DND-41 (cell line): ENCODE results near the gene ZCCHC14.

Experiments
- ATAC-seq: fragments of 200-7000 bp; cut with Tn5 transposase; 3 replicates; pipeline ENCODE4 v1.9.1; 2021; ENCODE audit warnings: low read depth; ENCODE audit not compliant: insufficient read depth
- DNase-seq: peaks from one replicate; pipeline ENCODE4 v3.0.0-alpha.2; 2020
- H2AFZ ChIP-seq: 2 replicates; pipeline ENCODE4 v1.6.0; 2012; ENCODE audit warnings: low read depth, low read length
- H3K27ac ChIP-seq: 2 replicates; pipeline ENCODE4 v1.5.1; 2012; ENCODE audit warnings: low read length, inconsistent platforms
- H3K27me3 ChIP-seq: fragments of 200-600 bp; sonication (generic); 2 replicates; pipeline ENCODE4 v1.6.0; 2012; ENCODE audit warnings: low read length, mild to moderate bottlenecking, inconsistent platforms; ENCODE audit not compliant: insufficient read depth, poor library complexity
- H3K36me3 ChIP-seq: 2 replicates; pipeline ENCODE4 v1.5.1; 2012; ENCODE audit warnings: low read length, inconsistent platforms; ENCODE audit not compliant: insufficient read depth
- H3K4me1 ChIP-seq: 2 replicates; pipeline ENCODE4 v1.5.1; 2012; ENCODE audit warnings: mild to moderate bottlenecking, low read length; ENCODE audit not compliant: insufficient read depth
- H3K4me2 ChIP-seq: 2 replicates; pipeline ENCODE4 v1.6.0; 2012; ENCODE audit warnings: mild to moderate bottlenecking, moderate library complexity, low read length, inconsistent platforms; ENCODE audit not compliant: insufficient read depth
- H3K4me3 ChIP-seq, 2 experiments: fragments of 200-600 bp in 1 of 2; shearing (Covaris generic) in 1 of 2; 2 replicates each; pipeline ENCODE4 v1.5.1; 2012 to 2016; ENCODE audit warnings: inconsistent platforms in 2 of 2, low read length in 2 of 2, mild to moderate bottlenecking in 2 of 2, low read depth in 1 of 2, moderate library complexity in 1 of 2
- H3K79me2 ChIP-seq: 2 replicates; pipeline ENCODE4 v1.6.0; 2012; ENCODE audit warnings: low read length, inconsistent platforms; ENCODE audit not compliant: insufficient read depth
- H3K9ac ChIP-seq: 2 replicates; pipeline ENCODE4 v1.6.0; 2012; ENCODE audit warnings: low read depth, mild to moderate bottlenecking, inconsistent platforms, low read length, moderate library complexity
- H3K9me3 ChIP-seq: 2 replicates; pipeline ENCODE4 v1.5.1; 2012; ENCODE audit warnings: low read length, moderate library complexity, mild to moderate bottlenecking, inconsistent platforms; ENCODE audit not compliant: insufficient read depth, severe bottlenecking
- H4K20me1 ChIP-seq: 2 replicates; pipeline ENCODE4 v1.6.0; 2012; ENCODE audit warnings: low read length; ENCODE audit not compliant: insufficient read depth
- CTCF ChIP-seq: IDR thresholded peaks from 2 replicates; pipeline ENCODE4 v1.5.1; 2012; ENCODE audit warnings: borderline replicate concordance, low read length, moderate library complexity, mild to moderate bottlenecking; ENCODE audit not compliant: poor library complexity, severe bottlenecking; ENCODE audit errors: extremely low read depth
- EZH2 ChIP-seq: IDR thresholded peaks from 3 replicates; pipeline ENCODE4 v1.6.1; 2012; ENCODE audit warnings: borderline replicate concordance, low read depth, mild to moderate bottlenecking, moderate library complexity, low read length, inconsistent platforms; ENCODE audit not compliant: severe bottlenecking

The ZCCHC14 gene

GRCh38 chr16:87441886-87442580 is 50.8 kb downstream of the ZCCHC14 start:
- H3K27me3 ChIP-seq, result peaks cover 10% of the 10 kb centered on the region
- no peak overlapping the region for H3K4me2 ChIP-seq
- no peak for DNase-seq
- no peaks in the 10 kb centered on the region for H3K36me3 ChIP-seq
- no peaks in the 10 kb centered on the region for H4K20me1 ChIP-seq
- TF ChIP-seq CTCF (no peak), EZH2 (no peak)
- no peak overlapping the region for H3K9ac ChIP-seq
- H3K9me3 ChIP-seq, result no peaks in the 10 kb centered on the region
- no peaks in the 10 kb centered on the region for H3K79me2 ChIP-seq
- no peaks in the 10 kb centered on the region for H3K4me1 ChIP-seq
- H2AFZ ChIP-seq, result no peak overlapping the region
- ATAC-seq, result no peak
- no peak overlapping the region for H3K4me3 ChIP-seq
- no peak overlapping the region for H3K27ac ChIP-seq

- ATAC-seq, result no peak
- no peaks in the 10 kb centered on the region for H3K4me1 ChIP-seq
- no peak for TF ChIP-seq EZH2
- no peak for TF ChIP-seq CTCF
Measured at GRCh38 chr16:87439926-87440325, 52.9 kb downstream of the ZCCHC14 start.

GRCh38 chr16:87438611-87438985 is 54.2 kb downstream of the ZCCHC14 start:
- Histone ChIP-seq H3K27me3 (peaks cover 32% of the 10 kb centered on the region), H3K4me3 (no peak overlapping the region), H3K4me2 (no peak overlapping the region), H3K4me1 (no peaks in the 10 kb centered on the region), H4K20me1 (0 out of 2 replicates have a peak, but pooled peaks cover 6% of the 10 kb centered on the region), H3K9ac (no peak overlapping the region), H3K9me3 (no peaks in the 10 kb centered on the region), H2AFZ (no peak overlapping the region), H3K36me3 (no peaks in the 10 kb centered on the region), H3K79me2 (no peaks in the 10 kb centered on the region), H3K27ac (no peak overlapping the region)
- no peak for DNase-seq
- TF ChIP-seq CTCF (no peak), EZH2 (no peak)
- ATAC-seq, result no peak

More at GRCh38 chr16:87439926-87440325, 52.9 kb downstream of the ZCCHC14 start:
- H3K4me3 ChIP-seq, result no peak overlapping the region
- 0 out of 2 replicates have a peak, but pooled peaks cover 6% of the 10 kb centered on the region for H4K20me1 ChIP-seq
- H3K4me2 ChIP-seq, result no peak overlapping the region
- no peaks in the 10 kb centered on the region for H3K36me3 ChIP-seq
- H2AFZ ChIP-seq, result no peak overlapping the region
- DNase-seq, result no peak
- H3K9ac ChIP-seq, result no peak overlapping the region
- no peaks in the 10 kb centered on the region for H3K9me3 ChIP-seq
- no peaks in the 10 kb centered on the region for H3K79me2 ChIP-seq
- H3K27ac ChIP-seq, result no peak overlapping the region
- peaks cover 31% of the 10 kb centered on the region for H3K27me3 ChIP-seq
